Upper lobe of left lung (tissue), 4 donors: ENCODE results near the gene NMU.

Source experiments
- EP300 ChIP-seq, 4 donors: sonication (generic); formaldehyde crosslinking; IDR thresholded peaks; one replicate each; pipeline ENCODE4 v1.5.1; 2017; ENCODE audit warnings: antibody characterized with exemption in 4 of 4, control low read depth in 2 of 4
- POLR2A ChIP-seq, 4 donors: fragments of 450-650 bp; IDR thresholded peaks; one replicate each; pipeline ENCODE4 v1.5.1; 2016 to 2017; ENCODE audit warnings: antibody characterized with exemption in 4 of 4, mild to moderate bottlenecking in 2 of 4
- POLR2AphosphoS5 ChIP-seq, 2 donors: sonication (generic); formaldehyde crosslinking; IDR thresholded peaks; one replicate each; pipeline ENCODE4 v1.5.1; 2017; ENCODE audit warnings: antibody characterized with exemption in 2 of 2
- TF ChIP-seq, protein P1 (sequence below), 6 experiments: fragments of 450-650 bp in 4 of 6; fragments of 200-600 bp in 2 of 6; sonication (generic) in 2 of 6; IDR thresholded peaks; one replicate each; pipeline ENCODE4 v1.5.1; 2016 to 2019; ENCODE audit warnings: antibody characterized with exemption in 6 of 6

DNA sequence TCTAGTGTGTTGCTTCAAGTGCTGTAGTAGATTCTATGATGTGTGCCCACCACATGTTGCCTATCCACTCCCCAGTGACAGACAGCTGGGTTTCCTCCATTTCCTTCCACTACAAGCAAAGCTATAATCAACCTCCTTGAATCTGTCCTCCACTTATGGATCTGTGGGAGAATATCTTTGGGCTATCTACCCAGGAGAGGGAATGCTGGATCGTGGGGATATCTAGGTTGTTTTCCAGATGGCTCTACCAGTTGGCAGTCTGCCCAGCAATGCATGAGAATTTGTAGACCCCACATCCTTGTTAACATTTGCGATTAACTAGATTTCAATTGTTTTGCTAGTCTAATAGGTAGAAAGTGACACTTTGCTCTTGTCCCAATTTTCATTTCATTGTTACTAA, 10.3 kb downstream of the NMU start:
- TF ChIP-seq, protein P1, sequence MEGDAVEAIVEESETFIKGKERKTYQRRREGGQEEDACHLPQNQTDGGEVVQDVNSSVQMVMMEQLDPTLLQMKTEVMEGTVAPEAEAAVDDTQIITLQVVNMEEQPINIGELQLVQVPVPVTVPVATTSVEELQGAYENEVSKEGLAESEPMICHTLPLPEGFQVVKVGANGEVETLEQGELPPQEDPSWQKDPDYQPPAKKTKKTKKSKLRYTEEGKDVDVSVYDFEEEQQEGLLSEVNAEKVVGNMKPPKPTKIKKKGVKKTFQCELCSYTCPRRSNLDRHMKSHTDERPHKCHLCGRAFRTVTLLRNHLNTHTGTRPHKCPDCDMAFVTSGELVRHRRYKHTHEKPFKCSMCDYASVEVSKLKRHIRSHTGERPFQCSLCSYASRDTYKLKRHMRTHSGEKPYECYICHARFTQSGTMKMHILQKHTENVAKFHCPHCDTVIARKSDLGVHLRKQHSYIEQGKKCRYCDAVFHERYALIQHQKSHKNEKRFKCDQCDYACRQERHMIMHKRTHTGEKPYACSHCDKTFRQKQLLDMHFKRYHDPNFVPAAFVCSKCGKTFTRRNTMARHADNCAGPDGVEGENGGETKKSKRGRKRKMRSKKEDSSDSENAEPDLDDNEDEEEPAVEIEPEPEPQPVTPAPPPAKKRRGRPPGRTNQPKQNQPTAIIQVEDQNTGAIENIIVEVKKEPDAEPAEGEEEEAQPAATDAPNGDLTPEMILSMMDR (IDR thresholded peaks at IDR 0.05), result no peak
- TF ChIP-seq POLR2A (IDR thresholded peaks at IDR 0.05) (no peak), EP300 (IDR thresholded peaks at IDR 0.05) (no peak), POLR2AphosphoS5 (IDR thresholded peaks at IDR 0.05) (no peak)
